Hepatocyte (in vitro differentiated cells): Measurements from ENCODE around the gene CENPE.
"Not testable (repeated sequence)": the region's sequence is repeated elsewhere in the genome, so short reads cannot be mapped to it uniquely, and the experiment has no call there.

Source experiments
- EZH2 ChIP-seq: fragments of 200-600 bp; sonication (generic); IDR thresholded peaks from 2 replicates; pipeline ENCODE4 v1.6.1; 2016; ENCODE audit warnings: antibody characterized with exemption, mild to moderate bottlenecking, borderline replicate concordance
- EZH2phosphoT487 ChIP-seq: fragments of 200-600 bp; sonication (generic); IDR thresholded peaks from one replicate; pipeline ENCODE4 v1.6.1; 2018; ENCODE audit warnings: antibody characterized with exemption, mild to moderate bottlenecking, low read depth, moderate library complexity; ENCODE audit not compliant: unreplicated experiment, severe bottlenecking
- TF ChIP-seq, protein P1 (sequence below): fragments of 200-600 bp; sonication (generic); IDR thresholded peaks from 2 replicates; pipeline ENCODE4 v1.5.1; 2016; ENCODE audit warnings: antibody characterized with exemption, mild to moderate bottlenecking; ENCODE audit not compliant: poor library complexity

- TF ChIP-seq, protein P1, sequence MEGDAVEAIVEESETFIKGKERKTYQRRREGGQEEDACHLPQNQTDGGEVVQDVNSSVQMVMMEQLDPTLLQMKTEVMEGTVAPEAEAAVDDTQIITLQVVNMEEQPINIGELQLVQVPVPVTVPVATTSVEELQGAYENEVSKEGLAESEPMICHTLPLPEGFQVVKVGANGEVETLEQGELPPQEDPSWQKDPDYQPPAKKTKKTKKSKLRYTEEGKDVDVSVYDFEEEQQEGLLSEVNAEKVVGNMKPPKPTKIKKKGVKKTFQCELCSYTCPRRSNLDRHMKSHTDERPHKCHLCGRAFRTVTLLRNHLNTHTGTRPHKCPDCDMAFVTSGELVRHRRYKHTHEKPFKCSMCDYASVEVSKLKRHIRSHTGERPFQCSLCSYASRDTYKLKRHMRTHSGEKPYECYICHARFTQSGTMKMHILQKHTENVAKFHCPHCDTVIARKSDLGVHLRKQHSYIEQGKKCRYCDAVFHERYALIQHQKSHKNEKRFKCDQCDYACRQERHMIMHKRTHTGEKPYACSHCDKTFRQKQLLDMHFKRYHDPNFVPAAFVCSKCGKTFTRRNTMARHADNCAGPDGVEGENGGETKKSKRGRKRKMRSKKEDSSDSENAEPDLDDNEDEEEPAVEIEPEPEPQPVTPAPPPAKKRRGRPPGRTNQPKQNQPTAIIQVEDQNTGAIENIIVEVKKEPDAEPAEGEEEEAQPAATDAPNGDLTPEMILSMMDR, result not testable (repeated sequence)
- not testable (repeated sequence) for TF ChIP-seq EZH2, EZH2phosphoT487
These were observed 32.8 kb upstream of the CENPE start for GRCh38 chr4:103230938-103231337.
